ENCODE measurements around the gene EMC7. TPM values are rescaled to one million over a fixed set of nuclear protein-coding genes. Genes with fewer than 3 reads are reported as not detected.
"Not testable (repeated sequence)": the region's sequence is repeated elsewhere in the genome, so short reads cannot be mapped to it uniquely, and the experiment has no call there.

EMC7 gene
- total RNA-seq: 43.2 and 48.2 TPM in 2 replicates

GRCh38 chr15:34101366-34102174 lies at the start of gene EMC7, which contains the start of gene PGBD4:
Gene EMC7, minus strand, starts transcription at chr15:34101862. Its CDS starts 23 bp downstream, at chr15:34101839.
Gene PGBD4, plus strand, starts transcription at chr15:34102083. Its CDS starts 449 bp downstream, at chr15:34102532.
- peak; percentile 99 for DNase-seq (ENCODE audit: low read depth, low spot score)

- DNase-seq (ENCODE audit: low read depth, low spot score): peak; percentile 56
Measured at GRCh38 chr15:34147371-34148140, 45.9 kb upstream of the EMC7 start.

GRCh38 chr15:34133511-34133910 lies 31.8 kb upstream of the EMC7 start:
- DNase-seq (ENCODE audit: low read depth, low spot score): no peak

GRCh38 chr15:34132881-34133280 lies 31.2 kb upstream of the EMC7 start:
- DNase-seq (ENCODE audit: low read depth, low spot score): no peak

- no peak for DNase-seq (ENCODE audit: low read depth, low spot score)
Measured at GRCh38 chr15:34128898-34129297, 27.2 kb upstream of the EMC7 start.

- DNase-seq (ENCODE audit: low read depth, low spot score): no peak
Measured at GRCh38 chr15:34126522-34126921, 24.9 kb upstream of the EMC7 start.

- DNase-seq (ENCODE audit: low read depth, low spot score): no peak
Measured at GRCh38 chr15:34125945-34126344, 24.3 kb upstream of the EMC7 start.

- no peak for DNase-seq (ENCODE audit: low read depth, low spot score)
Measured at GRCh38 chr15:34124651-34125050, 23.0 kb upstream of the EMC7 start.

- peak; percentile 58 for DNase-seq (ENCODE audit: low read depth, low spot score)
Measured at GRCh38 chr15:34122771-34123183, 21.1 kb upstream of the EMC7 start.

- DNase-seq (ENCODE audit: low read depth, low spot score): not testable (repeated sequence)
Measured at GRCh38 chr15:34121786-34122185, 20.1 kb upstream of the EMC7 start.

GRCh38 chr15:34120420-34120819 lies 18.8 kb upstream of the EMC7 start:
- not testable (repeated sequence) for DNase-seq (ENCODE audit: low read depth, low spot score)

GRCh38 chr15:34119291-34119690 lies 17.6 kb upstream of the EMC7 start:
- DNase-seq (ENCODE audit: low read depth, low spot score): no peak

GRCh38 chr15:34116620-34117019 lies 15.0 kb upstream of the EMC7 start:
- DNase-seq (ENCODE audit: low read depth, low spot score): no peak

- no peak for DNase-seq (ENCODE audit: low read depth, low spot score)
Measured at GRCh38 chr15:34114739-34115138, 13.1 kb upstream of the EMC7 start.

GRCh38 chr15:34114215-34114614 lies 12.6 kb upstream of the EMC7 start:
- DNase-seq (ENCODE audit: low read depth, low spot score): no peak

- no peak for DNase-seq (ENCODE audit: low read depth, low spot score)
Measured at GRCh38 chr15:34111488-34111887, 9.8 kb upstream of the EMC7 start.

- no peak for DNase-seq (ENCODE audit: low read depth, low spot score)
Measured at GRCh38 chr15:34109797-34110663, 8.4 kb upstream of the EMC7 start.

GRCh38 chr15:34107315-34107714 lies 5.7 kb upstream of the EMC7 start:
- no peak for DNase-seq (ENCODE audit: low read depth, low spot score)

- DNase-seq (ENCODE audit: low read depth, low spot score): no peak
Measured at GRCh38 chr15:34106423-34106822, 4.8 kb upstream of the EMC7 start.

- DNase-seq (ENCODE audit: low read depth, low spot score): no peak
Measured at GRCh38 chr15:34102175-34102925, 688 bp upstream of the EMC7 start.

- no peak for DNase-seq (ENCODE audit: low read depth, low spot score)
Measured at GRCh38 chr15:34099914-34100313, 1.7 kb downstream of the EMC7 start.

All from pulmonary artery endothelial cell (primary cell).